Measurements from ENCODE around the gene OR8B12.

- TF ChIP-seq CTCF (IDR thresholded peaks at IDR 0.05), result no peak
- TF ChIP-seq POLR2A (IDR thresholded peaks at IDR 0.05), result no peak
Observed at GRCh38 chr11:124591430-124591829, 48.0 kb upstream of the OR8B12 start.

Measured in right lobe of liver (tissue), 4 donors.